ENCODE results near the gene AUTS2.

Gene AUTS2

DNA sequence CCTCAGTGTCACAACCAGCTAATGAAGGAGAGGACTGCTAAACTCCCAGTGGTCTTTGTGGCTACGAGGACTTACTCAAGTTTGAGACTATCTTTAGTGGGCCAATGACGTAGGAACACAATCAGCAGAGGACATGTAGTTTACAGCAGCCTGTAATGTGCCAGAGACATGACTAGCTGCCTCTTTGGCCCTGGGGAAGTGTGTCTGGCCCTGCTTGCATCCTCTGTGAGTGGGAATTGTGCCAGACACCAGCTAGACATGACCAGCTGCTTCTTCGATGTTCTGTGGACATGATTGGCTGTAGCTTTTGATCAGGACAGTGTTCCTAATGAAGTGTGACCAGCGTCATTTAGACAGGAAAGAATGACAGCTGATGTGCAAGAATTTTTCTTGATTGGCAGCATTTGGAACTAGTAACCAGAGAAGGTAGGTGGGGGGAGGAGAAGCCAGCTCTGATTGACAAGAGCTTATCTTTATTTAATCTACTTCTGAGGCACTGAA is 141.7 kb downstream of the AUTS2 start:
- WGBS (ENCODE audit: extremely low coverage, insufficient coverage, low lambda C conversion rate) = no CpG with 5 or more reads among the region's 4 CpGs
- Histone ChIP-seq H3K79me1 (ENCODE audit: low read length) (peaks cover 6% of the 10 kb centered on the region), H2BK120ac (ENCODE audit: low read depth, low read length) (no peak overlapping the region), H2AK5ac (ENCODE audit: low read length) (no peak overlapping the region), H3K27ac (ENCODE audit: low read depth, low read length) (no peak overlapping the region), H3K9ac (ENCODE audit: low read length) (no peak overlapping the region), H3K4me1 (ENCODE audit: control insufficient read depth, low read depth, low read length) (peaks cover 10% of the 10 kb centered on the region), H3K4me2 (ENCODE audit: low read length) (no peak overlapping the region), H3K27me3 (ENCODE audit: insufficient read depth, low read length, poor library complexity) (no peaks in the 10 kb centered on the region), H3K4me3 (ENCODE audit: low read length) (no peak overlapping the region), H4K5ac (ENCODE audit: low read length) (no peak overlapping the region), H3K79me2 (ENCODE audit: control insufficient read depth, insufficient read depth, low read length) (no peaks in the 10 kb centered on the region), H3K4ac (ENCODE audit: low read depth, low read length) (no peak overlapping the region), H3K36me3 (ENCODE audit: control insufficient read depth, insufficient read depth, low read length) (no peaks in the 10 kb centered on the region), H2BK5ac (ENCODE audit: low read length) (no peak overlapping the region), H2BK15ac (replicated peaks; ENCODE audit: low read depth) (no peak overlapping the region), H3K56ac (ENCODE audit: low read length) (no peak overlapping the region), H3K23ac (ENCODE audit: low read length) (no peak overlapping the region), H3K18ac (ENCODE audit: low read length) (no peak overlapping the region), H4K8ac (ENCODE audit: low read depth, low read length) (no peak overlapping the region)
- DNase-seq = peak; percentile 30

DNA sequence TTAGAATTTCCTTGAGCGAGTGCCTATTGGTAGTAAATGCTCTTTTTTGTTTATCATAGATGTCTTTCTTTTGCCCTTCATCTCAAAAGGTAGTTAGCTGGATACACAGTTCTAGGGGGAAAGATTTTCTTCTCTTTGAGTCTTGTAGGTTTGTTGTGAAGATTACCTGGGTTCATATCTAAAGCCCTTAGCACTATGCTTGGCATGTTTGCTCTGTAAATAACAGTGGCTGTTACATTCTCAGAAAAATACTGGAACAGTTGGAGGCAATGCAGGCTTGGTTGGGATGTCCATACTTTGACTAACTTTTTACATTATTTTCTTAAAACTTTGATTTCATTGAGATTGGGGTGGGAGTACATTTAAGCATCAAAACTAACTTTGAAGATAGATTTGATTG is 144.0 kb downstream of the AUTS2 start:
- H3K4me2 ChIP-seq (ENCODE audit: low read length) = no peak overlapping the region
- H3K79me2 ChIP-seq (ENCODE audit: control insufficient read depth, insufficient read depth, low read length) = no peaks in the 10 kb centered on the region
- peaks cover 8% of the 10 kb centered on the region for H3K79me1 ChIP-seq (ENCODE audit: low read length)
- H3K4me1 ChIP-seq (ENCODE audit: control insufficient read depth, low read depth, low read length) = peaks cover 10% of the 10 kb centered on the region
- peak; percentile 55 for DNase-seq
- H3K36me3 ChIP-seq (ENCODE audit: control insufficient read depth, insufficient read depth, low read length) = no peaks in the 10 kb centered on the region
- H3K27ac ChIP-seq (ENCODE audit: low read depth, low read length) = no peak overlapping the region
- no peaks in the 10 kb centered on the region for H3K27me3 ChIP-seq (ENCODE audit: insufficient read depth, low read length, poor library complexity)
- no CpG with 5 or more reads among the region's 1 CpG for WGBS (ENCODE audit: extremely low coverage, insufficient coverage, low lambda C conversion rate)
- H4K8ac ChIP-seq (ENCODE audit: low read depth, low read length) = no peak overlapping the region
- no peak overlapping the region for H3K18ac ChIP-seq (ENCODE audit: low read length)
- H2BK5ac ChIP-seq (ENCODE audit: low read length) = no peak overlapping the region
- no peak overlapping the region for H3K4me3 ChIP-seq (ENCODE audit: low read length)
- no peak overlapping the region for H3K9ac ChIP-seq (ENCODE audit: low read length)
- H2BK15ac ChIP-seq (replicated peaks; ENCODE audit: low read depth) = no peak overlapping the region
- no peak overlapping the region for H3K56ac ChIP-seq (ENCODE audit: low read length)
- no peak overlapping the region for H4K5ac ChIP-seq (ENCODE audit: low read length)
- no peak overlapping the region for H2AK5ac ChIP-seq (ENCODE audit: low read length)
- no peak overlapping the region for H3K23ac ChIP-seq (ENCODE audit: low read length)
- no peak overlapping the region for H2BK120ac ChIP-seq (ENCODE audit: low read depth, low read length)
- H3K4ac ChIP-seq (ENCODE audit: low read depth, low read length) = no peak overlapping the region

DNA sequence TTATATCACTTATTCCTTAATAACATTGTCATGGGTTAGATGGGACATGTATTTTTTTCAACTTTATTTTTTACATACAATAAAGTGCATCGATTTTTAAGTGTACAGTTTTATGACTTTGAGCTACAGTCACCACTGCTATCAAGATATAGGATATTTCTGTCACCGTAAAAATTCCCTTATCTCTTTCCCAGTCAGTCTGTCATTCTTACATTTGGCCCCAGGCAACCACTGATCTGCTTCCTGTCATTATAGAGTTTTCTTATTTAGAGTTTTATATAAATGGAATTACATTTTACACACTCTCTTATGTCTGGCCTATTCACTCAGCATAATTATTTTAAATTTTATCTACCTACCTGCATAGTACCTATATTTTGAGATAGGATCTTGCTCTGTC is 145.2 kb downstream of the AUTS2 start:
- no peak overlapping the region for H3K18ac ChIP-seq (ENCODE audit: low read length)
- no peaks in the 10 kb centered on the region for H3K27me3 ChIP-seq (ENCODE audit: insufficient read depth, low read length, poor library complexity)
- no peak overlapping the region for H3K4me3 ChIP-seq (ENCODE audit: low read length)
- no peaks in the 10 kb centered on the region for H3K79me2 ChIP-seq (ENCODE audit: control insufficient read depth, insufficient read depth, low read length)
- H3K4me1 ChIP-seq (ENCODE audit: control insufficient read depth, low read depth, low read length) = peaks cover 9% of the 10 kb centered on the region
- H3K4me2 ChIP-seq (ENCODE audit: low read length) = no peak overlapping the region
- H2BK15ac ChIP-seq (replicated peaks; ENCODE audit: low read depth) = no peak overlapping the region
- H3K23ac ChIP-seq (ENCODE audit: low read length) = no peak overlapping the region
- H3K56ac ChIP-seq (ENCODE audit: low read length) = no peak overlapping the region
- WGBS (ENCODE audit: extremely low coverage, insufficient coverage, low lambda C conversion rate) = no CpG with 5 or more reads among the region's 2 CpGs
- H2BK5ac ChIP-seq (ENCODE audit: low read length) = no peak overlapping the region
- no peak overlapping the region for H3K9ac ChIP-seq (ENCODE audit: low read length)
- DNase-seq = no peak
- H2AK5ac ChIP-seq (ENCODE audit: low read length) = no peak overlapping the region
- no peaks in the 10 kb centered on the region for H3K36me3 ChIP-seq (ENCODE audit: control insufficient read depth, insufficient read depth, low read length)
- no peak overlapping the region for H4K5ac ChIP-seq (ENCODE audit: low read length)
- no peak overlapping the region for H2BK120ac ChIP-seq (ENCODE audit: low read depth, low read length)
- H3K4ac ChIP-seq (ENCODE audit: low read depth, low read length) = no peak overlapping the region
- no peak overlapping the region for H4K8ac ChIP-seq (ENCODE audit: low read depth, low read length)
- no peak overlapping the region for H3K27ac ChIP-seq (ENCODE audit: low read depth, low read length)
- peaks cover 5% of the 10 kb centered on the region for H3K79me1 ChIP-seq (ENCODE audit: low read length)

DNA sequence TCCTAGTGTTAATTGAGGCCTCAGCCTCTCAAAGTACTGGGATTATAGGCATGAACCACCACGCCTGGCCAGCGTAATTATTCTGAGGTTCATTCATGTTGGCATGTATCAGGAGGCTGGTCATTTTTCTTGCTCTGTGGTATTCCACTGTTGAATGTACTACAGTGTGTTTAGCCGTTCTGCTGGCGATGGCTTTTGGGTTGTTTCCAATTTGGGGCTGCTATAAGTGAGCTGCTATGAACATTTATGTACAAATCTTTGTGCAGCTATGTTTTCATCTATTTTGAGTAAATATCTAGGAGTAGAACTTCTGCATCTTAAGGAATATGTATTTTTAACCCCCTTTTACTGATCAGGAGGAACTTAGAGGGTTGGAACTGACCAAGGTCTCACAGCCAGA is 145.8 kb downstream of the AUTS2 start:
- Histone ChIP-seq H3K4me3 (ENCODE audit: low read length) (no peak overlapping the region), H3K36me3 (ENCODE audit: control insufficient read depth, insufficient read depth, low read length) (no peaks in the 10 kb centered on the region), H3K9ac (ENCODE audit: low read length) (no peak overlapping the region), H3K4ac (ENCODE audit: low read depth, low read length) (no peak overlapping the region), H3K27me3 (ENCODE audit: insufficient read depth, low read length, poor library complexity) (no peaks in the 10 kb centered on the region), H3K4me1 (ENCODE audit: control insufficient read depth, low read depth, low read length) (peaks cover 9% of the 10 kb centered on the region), H4K8ac (ENCODE audit: low read depth, low read length) (no peak overlapping the region), H2BK15ac (replicated peaks; ENCODE audit: low read depth) (no peak overlapping the region), H3K79me2 (ENCODE audit: control insufficient read depth, insufficient read depth, low read length) (no peaks in the 10 kb centered on the region), H2BK5ac (ENCODE audit: low read length) (no peak overlapping the region), H3K4me2 (ENCODE audit: low read length) (no peak overlapping the region), H3K79me1 (ENCODE audit: low read length) (peaks cover 6% of the 10 kb centered on the region), H3K27ac (ENCODE audit: low read depth, low read length) (no peak overlapping the region), H3K23ac (ENCODE audit: low read length) (no peak overlapping the region), H4K5ac (ENCODE audit: low read length) (no peak overlapping the region), H2BK120ac (ENCODE audit: low read depth, low read length) (no peak overlapping the region), H3K18ac (ENCODE audit: low read length) (no peak overlapping the region), H2AK5ac (ENCODE audit: low read length) (no peak overlapping the region), H3K56ac (ENCODE audit: low read length) (no peak overlapping the region)
- no peak for DNase-seq
- WGBS (ENCODE audit: extremely low coverage, insufficient coverage, low lambda C conversion rate) = no CpG with 5 or more reads among the region's 4 CpGs

DNA sequence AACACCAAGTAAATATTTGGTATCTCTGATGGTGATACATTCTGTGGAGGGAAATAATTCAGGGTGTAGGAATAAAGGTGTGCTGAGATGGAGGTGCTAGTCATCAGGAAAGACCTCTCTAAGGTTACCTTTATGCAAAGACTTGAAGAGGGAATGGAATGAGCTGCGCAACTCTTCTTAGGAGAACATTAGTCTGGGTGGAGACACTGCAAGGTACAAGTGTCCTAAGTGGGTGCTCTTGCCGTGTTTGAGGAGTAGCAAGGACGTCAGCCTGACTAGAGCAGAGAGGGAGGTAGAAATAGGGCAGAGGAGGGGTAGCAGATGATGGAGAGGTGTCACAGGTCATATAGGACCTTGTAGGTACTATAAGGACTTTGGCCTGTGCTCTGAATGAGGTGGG is 148.1 kb downstream of the AUTS2 start:
- Histone ChIP-seq H2BK5ac (ENCODE audit: low read length) (no peak overlapping the region), H3K18ac (ENCODE audit: low read length) (no peak overlapping the region), H3K36me3 (ENCODE audit: control insufficient read depth, insufficient read depth, low read length) (no peaks in the 10 kb centered on the region), H3K9ac (ENCODE audit: low read length) (no peak overlapping the region), H3K27ac (ENCODE audit: low read depth, low read length) (no peak overlapping the region), H3K27me3 (ENCODE audit: insufficient read depth, low read length, poor library complexity) (no peaks in the 10 kb centered on the region), H3K79me2 (ENCODE audit: control insufficient read depth, insufficient read depth, low read length) (no peaks in the 10 kb centered on the region), H2AK5ac (ENCODE audit: low read length) (no peak overlapping the region), H3K4me2 (ENCODE audit: low read length) (no peak overlapping the region), H3K79me1 (ENCODE audit: low read length) (peaks cover 4% of the 10 kb centered on the region), H3K4me1 (ENCODE audit: control insufficient read depth, low read depth, low read length) (peaks cover 6% of the 10 kb centered on the region), H2BK15ac (replicated peaks; ENCODE audit: low read depth) (no peak overlapping the region), H3K4me3 (ENCODE audit: low read length) (no peak overlapping the region), H3K4ac (ENCODE audit: low read depth, low read length) (no peak overlapping the region), H2BK120ac (ENCODE audit: low read depth, low read length) (no peak overlapping the region), H3K23ac (ENCODE audit: low read length) (no peak overlapping the region), H4K5ac (ENCODE audit: low read length) (no peak overlapping the region), H3K56ac (ENCODE audit: low read length) (no peak overlapping the region), H4K8ac (ENCODE audit: low read depth, low read length) (no peak overlapping the region)
- no peak for DNase-seq
- WGBS (ENCODE audit: extremely low coverage, insufficient coverage, low lambda C conversion rate) = no CpG with 5 or more reads among the region's 3 CpGs

DNA sequence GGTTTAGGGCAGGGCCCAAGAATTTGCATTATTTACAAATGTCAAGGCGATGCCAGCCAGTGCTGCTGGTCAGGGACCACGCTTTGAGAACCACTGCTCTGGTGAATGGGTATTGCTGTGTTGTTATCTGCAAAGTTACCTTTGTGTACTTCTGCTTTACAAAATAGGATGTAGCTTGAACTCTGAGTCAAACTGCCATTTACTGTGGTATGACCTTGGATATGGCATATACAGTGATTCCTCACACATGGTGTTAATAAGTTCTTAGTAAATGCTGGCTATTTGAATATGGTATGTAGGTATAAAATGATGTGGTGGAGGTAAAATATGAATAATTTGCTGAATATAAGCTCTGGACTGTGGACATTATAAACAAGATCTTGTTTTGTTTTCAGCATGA is 148.9 kb downstream of the AUTS2 start:
- Histone ChIP-seq H3K27me3 (ENCODE audit: insufficient read depth, low read length, poor library complexity) (no peaks in the 10 kb centered on the region), H2AK5ac (ENCODE audit: low read length) (no peak overlapping the region), H2BK5ac (ENCODE audit: low read length) (no peak overlapping the region), H3K79me2 (ENCODE audit: control insufficient read depth, insufficient read depth, low read length) (no peaks in the 10 kb centered on the region), H3K27ac (ENCODE audit: low read depth, low read length) (no peak overlapping the region), H3K56ac (ENCODE audit: low read length) (no peak overlapping the region), H4K8ac (ENCODE audit: low read depth, low read length) (no peak overlapping the region), H3K4me3 (ENCODE audit: low read length) (no peak overlapping the region), H3K79me1 (ENCODE audit: low read length) (peaks cover 4% of the 10 kb centered on the region), H2BK120ac (ENCODE audit: low read depth, low read length) (no peak overlapping the region), H3K9ac (ENCODE audit: low read length) (no peak overlapping the region), H3K4me1 (ENCODE audit: control insufficient read depth, low read depth, low read length) (peaks cover 6% of the 10 kb centered on the region), H2BK15ac (replicated peaks; ENCODE audit: low read depth) (no peak overlapping the region), H3K4ac (ENCODE audit: low read depth, low read length) (no peak overlapping the region), H3K36me3 (ENCODE audit: control insufficient read depth, insufficient read depth, low read length) (no peaks in the 10 kb centered on the region), H3K23ac (ENCODE audit: low read length) (no peak overlapping the region), H3K4me2 (ENCODE audit: low read length) (no peak overlapping the region), H3K18ac (ENCODE audit: low read length) (no peak overlapping the region), H4K5ac (ENCODE audit: low read length) (no peak overlapping the region)
- no CpG with 5 or more reads among the region's 2 CpGs for WGBS (ENCODE audit: extremely low coverage, insufficient coverage, low lambda C conversion rate)
- no peak for DNase-seq

All from mesendoderm (in vitro differentiated cells).